HEK293 (cell line): Measurements from ENCODE around the gene ACAP2.

ENCODE experiments used
- CTCF ChIP-seq: fragments of 450-650 bp; formaldehyde crosslinking; IDR thresholded peaks from 2 replicates; pipeline ENCODE4 v1.5.1; 2016; ENCODE audit warnings: missing biosample characterization, missing genetic modification characterization
- GLI4 ChIP-seq: fragments of 450-650 bp; formaldehyde crosslinking; IDR thresholded peaks from 2 replicates; pipeline ENCODE4 v1.5.1; 2016; ENCODE audit warnings: missing biosample characterization, missing genetic modification characterization
- ZNF426 ChIP-seq: fragments of 450-650 bp; formaldehyde crosslinking; IDR thresholded peaks from 2 replicates; pipeline ENCODE4 v1.5.1; 2017; ENCODE audit warnings: missing biosample characterization, missing genetic modification characterization, mild to moderate bottlenecking, inconsistent platforms, moderate library complexity
- TF ChIP-seq, protein P1 (sequence below): fragments of 450-650 bp; formaldehyde crosslinking; IDR thresholded peaks from 2 replicates; pipeline ENCODE4 v1.5.1; 2016; ENCODE audit warnings: missing biosample characterization, missing genetic modification characterization

DNA sequence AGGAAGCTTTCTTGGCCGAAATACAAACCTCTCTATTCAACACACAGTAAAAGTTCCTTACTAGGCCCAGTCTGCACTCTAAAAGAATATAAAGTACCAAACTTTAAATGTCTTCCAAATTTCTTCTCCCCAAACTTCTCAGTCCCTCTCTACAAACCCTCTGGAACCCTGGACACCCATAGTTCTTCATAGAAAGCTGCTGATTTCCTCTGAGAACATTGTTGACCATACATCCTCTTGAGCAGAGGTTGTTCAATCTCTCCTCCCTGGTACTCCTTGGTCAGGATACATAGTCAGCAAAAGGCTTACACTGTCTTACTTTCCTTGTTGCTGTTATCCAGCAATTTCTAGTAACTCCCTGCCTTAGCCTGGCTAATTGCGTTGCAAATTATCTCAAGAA is 3.1 kb upstream of the ACAP2 start:
- TF ChIP-seq GLI4 = no peak
- no peak for TF ChIP-seq CTCF
- no peak for TF ChIP-seq ZNF426
- TF ChIP-seq, protein P1, sequence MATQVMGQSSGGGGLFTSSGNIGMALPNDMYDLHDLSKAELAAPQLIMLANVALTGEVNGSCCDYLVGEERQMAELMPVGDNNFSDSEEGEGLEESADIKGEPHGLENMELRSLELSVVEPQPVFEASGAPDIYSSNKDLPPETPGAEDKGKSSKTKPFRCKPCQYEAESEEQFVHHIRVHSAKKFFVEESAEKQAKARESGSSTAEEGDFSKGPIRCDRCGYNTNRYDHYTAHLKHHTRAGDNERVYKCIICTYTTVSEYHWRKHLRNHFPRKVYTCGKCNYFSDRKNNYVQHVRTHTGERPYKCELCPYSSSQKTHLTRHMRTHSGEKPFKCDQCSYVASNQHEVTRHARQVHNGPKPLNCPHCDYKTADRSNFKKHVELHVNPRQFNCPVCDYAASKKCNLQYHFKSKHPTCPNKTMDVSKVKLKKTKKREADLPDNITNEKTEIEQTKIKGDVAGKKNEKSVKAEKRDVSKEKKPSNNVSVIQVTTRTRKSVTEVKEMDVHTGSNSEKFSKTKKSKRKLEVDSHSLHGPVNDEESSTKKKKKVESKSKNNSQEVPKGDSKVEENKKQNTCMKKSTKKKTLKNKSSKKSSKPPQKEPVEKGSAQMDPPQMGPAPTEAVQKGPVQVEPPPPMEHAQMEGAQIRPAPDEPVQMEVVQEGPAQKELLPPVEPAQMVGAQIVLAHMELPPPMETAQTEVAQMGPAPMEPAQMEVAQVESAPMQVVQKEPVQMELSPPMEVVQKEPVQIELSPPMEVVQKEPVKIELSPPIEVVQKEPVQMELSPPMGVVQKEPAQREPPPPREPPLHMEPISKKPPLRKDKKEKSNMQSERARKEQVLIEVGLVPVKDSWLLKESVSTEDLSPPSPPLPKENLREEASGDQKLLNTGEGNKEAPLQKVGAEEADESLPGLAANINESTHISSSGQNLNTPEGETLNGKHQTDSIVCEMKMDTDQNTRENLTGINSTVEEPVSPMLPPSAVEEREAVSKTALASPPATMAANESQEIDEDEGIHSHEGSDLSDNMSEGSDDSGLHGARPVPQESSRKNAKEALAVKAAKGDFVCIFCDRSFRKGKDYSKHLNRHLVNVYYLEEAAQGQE = no peak
